NCI-H2107 treated with DMSO at 0.1 percent for 48 hours (cell line): ENCODE measurements around the gene EMD.
A peak's percentile ranks its signal among the peaks of the same experiment; 100 is the strongest.

Experiments
- DNase-seq: peaks from one replicate; lab custom pipeline; 2025; ENCODE audit not compliant: unreplicated experiment; lab: John Stamatoyannopoulos, UW

EMD gene

DNA sequence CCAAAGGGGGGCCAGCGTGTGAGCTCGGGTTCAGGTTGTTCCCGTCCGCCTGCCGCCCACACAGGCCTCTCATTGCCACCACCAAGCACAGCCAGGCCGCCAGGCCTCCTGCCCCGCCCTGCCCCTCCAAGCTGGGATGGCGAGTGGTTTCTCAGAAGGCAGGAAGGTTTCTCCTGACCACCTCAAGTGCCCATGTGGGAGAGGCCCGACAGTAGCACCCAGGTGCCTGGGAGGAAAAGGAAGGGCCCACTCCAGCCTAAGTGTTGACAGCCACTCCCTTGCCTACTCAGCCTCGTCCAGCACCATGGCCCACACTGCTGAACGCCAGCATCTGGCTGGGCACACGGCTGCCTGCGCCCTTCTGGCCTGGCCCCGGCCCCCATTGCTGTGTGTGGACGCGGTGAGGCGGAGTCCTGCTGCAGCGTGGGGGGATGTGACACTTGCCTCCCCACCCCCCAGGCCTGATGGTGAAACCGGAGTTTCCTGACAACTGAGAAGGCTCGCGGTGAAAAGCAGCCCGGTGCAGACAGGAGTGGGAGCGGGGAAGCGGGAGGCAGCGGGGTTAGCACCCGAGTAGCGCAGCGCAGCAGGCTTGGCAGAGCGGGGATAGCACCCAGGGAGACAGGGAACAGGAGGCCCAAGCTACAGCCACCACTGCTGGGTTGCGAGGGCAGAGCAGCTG is 23.9 kb upstream of the EMD start:
- DNase-seq: no peak

DNA sequence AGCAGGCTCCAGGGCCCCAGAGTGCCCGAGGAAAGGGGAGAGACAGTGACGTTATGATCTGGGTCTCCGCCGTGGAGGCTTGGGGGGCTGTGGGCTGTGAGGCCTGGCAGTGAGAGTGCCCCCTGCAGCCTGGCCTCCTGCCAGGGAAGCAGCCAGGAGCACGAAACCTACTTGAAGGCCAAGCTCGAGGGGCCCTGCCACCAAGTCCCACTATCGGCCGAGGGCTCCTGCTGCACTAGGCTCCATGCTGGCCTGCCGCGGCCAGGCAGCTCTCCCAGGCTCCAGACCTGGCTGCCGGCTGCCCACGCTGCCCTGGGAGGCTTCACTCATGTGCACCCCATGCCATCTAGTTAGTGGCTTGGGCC is 23.3 kb upstream of the EMD start:
- DNase-seq: no peak

DNA sequence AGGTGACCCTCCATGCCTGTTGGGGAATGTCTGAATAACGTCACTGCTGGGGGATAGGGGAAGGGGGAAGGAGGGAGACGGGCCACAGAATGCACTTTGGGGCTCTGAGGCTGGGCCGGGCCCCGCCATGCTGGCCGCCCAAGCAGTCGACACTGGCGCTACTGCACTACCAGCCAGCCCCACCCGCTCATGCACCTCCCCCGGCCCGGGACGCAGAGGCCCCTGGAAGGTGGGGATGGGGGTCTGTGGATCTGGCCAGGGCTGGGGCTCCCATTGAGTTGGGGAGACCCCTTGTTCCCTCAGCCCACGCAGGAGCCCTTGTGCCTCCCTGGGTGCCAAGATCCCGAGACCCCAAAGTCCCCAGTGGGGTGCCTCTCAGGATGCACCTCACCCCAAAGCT is 22.5 kb upstream of the EMD start:
- no peak for DNase-seq

DNA sequence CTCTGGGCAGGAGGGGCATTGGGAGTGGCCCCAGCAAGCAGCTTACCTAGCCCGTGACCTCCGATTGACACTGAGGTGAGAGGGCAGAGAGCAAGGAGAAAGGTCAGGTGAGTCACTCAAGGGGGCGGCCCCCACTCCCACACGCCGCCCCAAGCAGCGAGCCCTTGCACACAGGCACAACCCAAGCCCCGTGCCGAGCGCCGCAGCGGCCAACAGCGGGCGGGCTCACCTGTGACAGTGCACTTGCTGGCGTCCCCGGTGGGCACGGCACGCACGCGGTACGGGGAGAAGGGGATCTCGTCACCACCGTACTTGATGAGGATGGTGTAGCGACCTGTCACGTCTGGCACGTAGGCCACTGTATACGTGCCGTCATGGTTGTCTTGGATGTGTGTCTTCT is 21.9 kb upstream of the EMD start:
- no peak for DNase-seq

DNA sequence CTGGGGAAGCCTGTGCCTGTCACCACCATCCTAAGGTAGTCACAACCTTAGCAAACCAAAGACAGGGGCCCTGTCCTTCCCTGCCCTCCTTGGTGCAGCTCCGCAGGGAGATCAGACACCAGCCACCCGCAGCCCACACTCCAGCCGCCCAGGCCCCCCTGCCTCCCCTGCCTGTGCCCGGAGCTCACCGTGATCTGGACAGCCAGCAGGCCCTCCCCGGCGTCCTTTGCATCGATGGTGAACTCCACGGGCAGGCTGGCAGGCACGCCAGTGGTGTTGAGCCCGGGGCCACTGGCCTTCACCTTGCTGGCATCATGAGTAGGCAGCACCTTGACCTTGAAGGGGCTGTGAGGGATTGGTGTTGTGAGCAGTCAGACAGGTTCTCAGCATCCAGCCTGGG is 21.1 kb upstream of the EMD start:
- DNase-seq: no peak

DNA sequence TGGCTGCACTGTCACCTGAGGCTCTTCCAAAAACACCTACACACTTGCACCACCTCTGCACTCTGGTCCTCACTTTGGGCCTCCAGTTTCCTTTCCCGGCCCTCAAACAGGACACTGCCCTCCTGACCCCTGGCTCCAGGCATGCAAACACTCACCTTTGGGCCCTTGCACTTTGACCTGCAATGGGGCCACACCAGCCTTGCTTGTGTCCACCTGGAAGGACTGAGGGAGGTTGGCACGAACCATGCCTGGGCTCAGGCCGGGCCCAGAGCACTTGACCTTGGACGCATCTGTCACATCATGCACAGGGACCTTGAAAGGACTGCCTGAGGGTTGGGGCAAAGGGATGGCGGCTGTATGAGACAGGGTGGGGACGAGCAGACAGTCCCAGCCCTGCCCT is 20.3 kb upstream of the EMD start:
- no peak for DNase-seq

DNA sequence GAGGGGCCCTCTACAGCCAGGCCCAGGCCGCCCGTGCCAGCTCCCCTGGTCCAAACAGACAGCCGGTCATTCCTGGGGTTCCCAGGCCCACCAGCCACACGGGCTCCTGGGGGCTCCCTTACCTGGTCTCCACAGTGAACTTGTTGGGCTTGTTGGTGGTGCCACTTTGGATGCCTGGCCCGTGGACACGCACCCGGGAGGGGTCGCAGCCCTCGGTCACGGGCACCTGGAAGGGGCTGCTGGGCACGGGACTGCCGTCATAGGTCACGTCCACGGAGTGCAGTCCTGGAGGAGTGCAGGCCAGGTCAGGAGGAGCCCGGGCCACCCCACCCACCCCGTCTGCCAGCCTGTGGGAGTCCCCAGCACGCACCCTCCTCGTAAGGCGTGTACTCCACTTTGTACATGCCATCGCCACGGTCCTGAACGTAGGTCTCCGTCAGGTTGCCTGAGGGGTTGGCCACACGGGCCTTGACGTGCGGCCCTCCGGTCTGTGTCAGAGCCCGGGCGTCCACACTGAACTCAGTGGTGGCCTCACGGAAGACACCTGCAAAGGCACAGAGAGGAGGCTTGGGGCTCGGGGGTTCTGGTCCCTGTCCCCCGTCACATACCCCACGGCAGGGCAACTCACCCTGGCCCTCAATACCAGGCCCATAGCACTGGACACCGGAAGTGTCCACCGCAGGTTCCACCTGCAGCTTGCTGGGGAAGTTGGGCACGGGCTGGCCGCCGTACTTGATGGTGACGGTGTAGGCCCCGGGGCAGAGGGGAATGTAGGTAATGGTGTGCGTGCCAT is 19.5 kb upstream of the EMD start:
- no peak for DNase-seq

DNA sequence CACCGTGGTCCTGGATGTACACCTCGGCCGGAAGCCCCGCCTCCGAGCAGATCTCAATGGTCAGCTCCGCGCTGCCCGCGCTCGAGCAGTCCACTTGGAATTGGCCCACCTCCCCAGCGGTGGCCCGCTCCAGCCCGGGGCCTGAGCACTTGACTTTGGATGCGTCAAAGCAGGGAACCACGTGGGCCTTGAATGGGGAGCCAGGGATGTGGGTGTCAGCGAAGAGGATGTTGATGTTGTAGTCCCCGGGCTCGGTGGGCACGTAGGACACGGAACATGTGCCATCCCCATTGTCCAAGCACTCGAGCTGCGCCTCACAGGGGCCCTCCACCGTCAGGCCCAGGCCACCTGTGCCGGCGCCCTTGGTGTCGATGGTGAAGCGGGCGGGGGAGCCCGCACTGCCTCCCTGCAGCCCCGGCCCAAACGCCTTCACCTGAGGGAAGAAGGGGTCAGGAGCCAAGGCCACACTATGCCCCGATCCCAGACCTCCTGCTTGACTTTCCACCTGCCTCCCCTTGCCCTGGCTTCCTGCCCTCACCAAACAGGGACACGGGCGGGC is 18.9 kb upstream of the EMD start:
- no peak for DNase-seq

DNA sequence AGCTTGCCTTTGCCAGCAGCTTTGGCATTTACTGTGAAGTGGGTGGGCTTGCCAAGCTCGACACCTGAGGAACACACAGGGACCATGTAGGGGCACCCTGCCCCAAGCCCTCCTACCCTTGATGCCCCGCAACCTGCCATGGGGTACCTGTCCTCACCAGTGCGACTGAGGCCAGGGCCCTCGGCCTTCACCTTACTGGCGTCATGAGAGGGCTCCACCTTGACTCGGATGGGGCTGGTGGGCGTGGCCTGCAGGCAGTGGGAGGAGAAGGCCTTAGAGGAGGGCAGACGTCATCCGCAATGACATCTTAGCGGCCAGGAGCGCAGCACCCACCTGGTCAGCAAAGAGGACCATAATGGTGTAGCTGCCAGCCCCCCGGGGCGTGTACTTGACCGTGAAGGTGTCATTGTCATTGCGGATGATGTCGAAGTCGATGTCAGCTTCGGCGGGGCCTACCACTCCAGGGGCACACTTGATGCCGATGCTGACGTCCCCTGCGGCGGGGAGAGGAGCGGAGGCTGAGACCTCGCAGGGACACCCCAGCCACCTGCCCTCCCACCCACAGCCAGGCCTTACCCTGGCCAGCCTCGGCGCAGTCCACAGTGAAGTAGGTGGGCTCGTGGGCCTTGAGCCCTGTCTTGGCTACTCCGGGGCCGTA is 16.9 kb upstream of the EMD start:
- no peak for DNase-seq

DNA sequence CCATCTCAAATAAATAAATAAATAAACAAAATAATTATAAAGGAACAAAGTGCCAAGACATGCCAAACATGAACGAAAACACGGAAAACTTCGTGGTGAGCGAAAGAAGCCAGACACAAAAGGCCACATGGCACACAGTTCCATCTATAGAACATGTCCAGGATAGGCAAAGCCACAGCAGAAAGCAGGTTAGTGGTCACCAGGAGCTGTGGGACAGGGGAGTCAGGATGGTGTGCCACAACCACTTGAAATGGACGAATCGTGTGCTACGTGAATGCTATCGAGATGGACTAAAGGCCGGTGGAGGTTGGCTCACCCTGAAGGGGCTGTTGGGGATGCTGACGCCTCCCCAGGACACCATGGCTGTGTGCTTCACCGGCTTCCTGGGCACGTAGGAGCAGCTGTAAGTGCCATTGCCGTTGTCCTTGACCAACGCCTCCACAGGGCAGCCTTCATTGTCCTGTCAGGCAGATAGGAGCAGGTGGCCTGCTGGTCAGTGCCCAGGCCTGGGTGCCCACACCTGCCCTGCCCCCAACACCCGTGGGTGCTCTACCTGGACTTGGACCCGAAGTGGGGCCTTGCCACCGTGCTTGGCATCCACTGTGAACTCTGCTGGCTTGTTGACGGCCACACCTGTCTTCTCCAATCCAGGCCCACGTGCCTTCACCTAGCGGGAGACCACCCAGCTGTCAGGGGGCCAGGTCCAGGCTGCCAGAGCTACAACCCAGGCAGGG is 15.2 kb upstream of the EMD start:
- DNase-seq: no peak

DNA sequence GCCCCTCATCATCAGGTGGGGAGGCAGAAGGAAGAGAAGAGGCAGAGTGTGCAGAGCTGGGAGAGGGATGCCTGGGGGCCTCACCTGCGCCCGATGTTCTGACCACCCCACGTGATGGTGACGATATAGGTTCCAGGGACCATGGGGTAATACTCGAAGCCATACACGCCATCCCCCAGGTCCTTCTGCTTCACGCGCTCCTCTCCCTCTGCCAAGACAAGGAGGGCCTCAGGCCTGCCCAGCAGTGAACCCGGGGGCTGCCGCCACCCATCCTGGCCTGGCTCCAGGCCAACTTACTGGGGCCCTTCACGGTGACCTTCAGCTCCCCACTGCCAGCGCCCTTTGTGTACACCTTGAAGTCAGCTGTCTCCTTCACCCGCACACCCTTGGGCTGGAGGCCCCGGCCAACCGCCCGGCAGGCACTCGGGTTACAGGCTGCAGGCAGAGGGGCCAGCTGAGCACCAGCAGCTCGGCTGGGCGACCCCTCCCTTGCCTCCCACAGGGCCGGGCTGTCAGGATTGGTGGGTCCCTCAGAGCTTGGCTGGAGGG is 14.0 kb upstream of the EMD start:
- DNase-seq: no peak

DNA sequence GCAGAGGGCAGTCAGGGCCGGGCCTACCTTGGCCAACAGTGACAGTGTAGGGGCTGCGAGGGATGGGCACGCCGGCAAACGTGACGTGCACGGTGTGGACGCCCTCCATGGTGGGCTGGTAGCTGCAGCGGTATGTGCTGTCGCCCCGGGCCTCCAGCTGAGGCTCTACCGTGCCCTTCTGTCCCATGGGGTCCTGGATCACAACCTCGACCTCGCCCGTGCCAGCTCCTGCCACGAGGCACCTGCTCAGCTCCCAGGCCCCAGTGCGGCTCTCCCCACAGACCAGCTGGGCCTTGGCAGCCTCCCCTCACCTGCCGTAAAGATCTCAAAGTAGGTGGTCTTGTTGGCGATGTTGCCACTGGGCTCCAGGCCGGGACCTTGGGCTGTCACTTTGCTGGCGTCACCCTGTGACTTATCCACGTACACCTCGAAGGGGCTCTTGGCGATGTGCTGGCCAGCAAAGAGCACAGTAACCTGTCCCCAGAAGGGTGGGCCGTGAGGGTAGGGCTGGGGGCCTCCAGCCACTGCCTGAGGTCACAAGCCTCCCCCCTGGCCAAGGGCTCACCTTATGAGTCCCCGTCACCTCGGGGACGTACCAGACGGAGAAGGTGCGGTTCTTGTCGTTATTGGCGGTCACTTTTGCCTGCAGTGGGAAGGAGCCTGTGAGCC is 13.0 kb upstream of the EMD start:
- no peak for DNase-seq

DNA sequence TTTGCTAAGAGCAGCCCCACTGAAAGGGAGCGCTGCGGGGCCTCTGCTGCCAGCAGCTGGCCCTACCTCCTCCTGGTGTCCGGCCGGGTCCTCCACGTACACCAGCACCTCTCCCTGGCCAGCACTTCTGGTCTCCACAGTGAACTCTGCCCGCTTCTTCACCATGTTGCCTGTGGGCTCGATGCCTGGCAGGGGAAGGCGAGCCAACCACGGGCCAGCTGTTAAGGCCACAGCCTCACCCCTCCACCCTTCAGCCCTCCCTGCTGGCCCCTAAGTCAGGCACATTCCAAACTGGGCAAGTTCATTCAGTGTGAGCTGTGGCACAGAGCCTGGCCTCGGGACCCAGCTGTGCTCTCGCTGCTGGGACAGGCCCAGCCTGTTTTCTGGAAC is 12.4 kb upstream of the EMD start:
- no peak for DNase-seq

DNA sequence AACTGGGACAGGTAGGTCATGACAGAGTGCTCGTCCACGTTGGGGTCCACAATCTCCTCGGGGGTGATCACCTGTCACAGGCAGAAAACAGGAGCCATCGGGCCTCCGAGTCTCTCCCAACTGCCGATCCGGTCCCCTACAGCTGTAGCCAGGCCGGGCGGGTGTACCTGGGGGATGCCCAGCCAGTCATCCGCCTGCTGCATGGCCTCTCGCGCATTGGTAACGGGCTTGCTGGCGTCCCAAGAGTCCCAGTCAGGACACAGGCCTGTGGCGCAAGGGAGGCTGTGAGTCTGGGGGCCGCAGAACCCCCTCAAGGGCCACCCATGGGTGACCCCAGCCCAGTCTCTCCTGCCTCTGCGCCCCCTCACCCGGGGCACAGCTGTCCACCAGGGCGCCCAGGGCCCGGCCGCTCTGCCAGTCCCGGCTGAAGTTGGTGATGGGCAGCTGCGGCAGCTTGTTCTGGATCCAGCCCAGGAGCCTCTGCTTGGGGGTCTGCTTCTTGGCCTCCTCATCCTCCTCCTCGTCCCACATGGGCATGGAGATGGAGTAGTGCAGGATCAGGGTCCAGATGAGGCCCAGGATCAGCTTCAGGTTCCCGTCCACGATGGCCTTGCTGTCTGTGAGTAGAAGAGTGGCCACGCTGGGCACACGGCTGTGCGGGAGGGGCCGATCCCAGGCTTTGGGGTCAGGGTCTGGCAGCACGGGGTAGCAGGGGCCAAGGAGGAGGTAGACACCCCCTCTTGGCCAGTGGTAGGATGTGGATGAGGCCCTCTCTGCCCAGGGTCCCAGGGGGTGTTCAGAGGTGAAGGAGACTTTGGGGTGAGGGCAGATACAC is 11.4 kb upstream of the EMD start:
- DNase-seq: no peak

DNA sequence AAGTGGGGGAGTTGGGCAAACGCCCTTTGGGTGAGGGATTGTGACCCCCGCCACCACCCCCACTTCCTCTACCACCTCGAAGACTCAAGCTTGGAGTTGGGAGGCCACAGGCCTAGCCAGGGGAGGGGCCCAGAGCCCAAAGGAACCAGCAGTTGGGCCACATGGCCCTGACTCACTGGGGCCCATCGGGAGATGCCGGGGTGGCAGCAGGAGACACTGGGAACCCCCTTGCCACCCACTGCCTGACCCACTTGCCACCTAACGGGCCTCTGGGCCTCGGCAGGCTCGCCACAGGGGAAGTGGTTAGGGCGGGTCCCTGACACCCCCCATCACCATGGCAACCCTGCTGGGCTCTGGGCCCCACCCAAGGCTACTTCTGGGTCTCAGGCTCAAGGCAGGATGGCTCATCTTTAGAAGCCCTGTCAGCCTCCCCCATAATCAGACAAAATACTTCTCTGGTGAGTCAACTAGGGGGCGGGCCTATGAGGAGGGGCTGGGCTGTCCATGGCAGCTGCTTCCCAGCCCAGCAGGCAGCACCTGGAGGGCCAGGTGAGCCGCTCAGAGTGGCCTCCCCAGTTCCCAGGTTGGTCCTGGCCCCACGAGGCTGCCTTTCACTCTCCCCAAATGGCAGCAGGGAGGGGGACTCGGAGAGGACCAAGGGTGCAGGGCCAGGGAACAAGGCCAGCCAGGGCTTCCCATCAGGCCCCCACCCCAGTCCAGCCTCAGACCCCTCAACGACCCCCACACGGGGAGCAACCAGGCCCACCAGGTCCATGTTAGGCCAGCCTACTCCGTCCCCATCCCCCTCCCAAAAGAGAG is 10.3 kb upstream of the EMD start:
- DNase-seq: peak; percentile 53

DNA sequence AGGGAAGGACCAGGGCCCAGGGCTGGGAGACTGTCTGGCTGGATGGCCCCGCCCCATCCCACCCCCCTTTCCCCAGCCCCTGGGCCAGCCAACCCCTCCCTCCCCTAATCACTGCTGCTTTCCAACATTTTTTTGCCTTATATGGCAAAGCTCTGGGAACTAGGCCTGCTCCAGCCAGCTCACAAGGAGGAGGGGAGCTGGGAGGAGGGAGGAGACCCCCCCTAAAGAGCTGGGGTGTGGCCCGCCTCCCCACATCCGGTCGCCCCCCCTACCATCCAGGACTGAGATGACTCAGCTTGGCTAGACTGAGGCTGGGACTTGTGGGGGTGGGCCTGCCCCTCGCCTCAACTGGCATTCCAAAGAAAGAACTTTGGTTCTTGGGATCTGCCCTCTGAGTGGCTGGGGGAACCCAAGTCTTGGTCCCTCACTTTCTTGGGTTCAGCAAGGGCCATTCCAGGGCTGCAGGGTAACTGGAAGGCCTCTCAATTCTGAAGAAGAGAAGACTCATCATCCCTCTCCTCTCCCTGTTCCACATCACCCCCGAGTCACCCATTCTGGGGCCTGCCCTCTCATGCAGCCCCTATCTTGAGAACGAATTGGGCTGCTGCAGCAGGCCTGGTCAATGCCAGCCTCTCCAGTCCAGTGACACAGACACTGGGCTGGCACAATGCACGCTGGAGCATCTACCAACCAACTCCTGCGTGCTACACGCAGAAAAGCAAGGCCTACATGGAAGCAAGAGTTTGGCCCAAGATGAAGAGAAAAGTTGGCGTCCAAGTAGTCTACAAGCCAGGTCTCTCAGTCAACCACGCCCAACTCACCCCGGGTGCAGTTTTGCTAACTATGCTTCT is 9.4 kb upstream of the EMD start:
- DNase-seq: peak; percentile 16

DNA sequence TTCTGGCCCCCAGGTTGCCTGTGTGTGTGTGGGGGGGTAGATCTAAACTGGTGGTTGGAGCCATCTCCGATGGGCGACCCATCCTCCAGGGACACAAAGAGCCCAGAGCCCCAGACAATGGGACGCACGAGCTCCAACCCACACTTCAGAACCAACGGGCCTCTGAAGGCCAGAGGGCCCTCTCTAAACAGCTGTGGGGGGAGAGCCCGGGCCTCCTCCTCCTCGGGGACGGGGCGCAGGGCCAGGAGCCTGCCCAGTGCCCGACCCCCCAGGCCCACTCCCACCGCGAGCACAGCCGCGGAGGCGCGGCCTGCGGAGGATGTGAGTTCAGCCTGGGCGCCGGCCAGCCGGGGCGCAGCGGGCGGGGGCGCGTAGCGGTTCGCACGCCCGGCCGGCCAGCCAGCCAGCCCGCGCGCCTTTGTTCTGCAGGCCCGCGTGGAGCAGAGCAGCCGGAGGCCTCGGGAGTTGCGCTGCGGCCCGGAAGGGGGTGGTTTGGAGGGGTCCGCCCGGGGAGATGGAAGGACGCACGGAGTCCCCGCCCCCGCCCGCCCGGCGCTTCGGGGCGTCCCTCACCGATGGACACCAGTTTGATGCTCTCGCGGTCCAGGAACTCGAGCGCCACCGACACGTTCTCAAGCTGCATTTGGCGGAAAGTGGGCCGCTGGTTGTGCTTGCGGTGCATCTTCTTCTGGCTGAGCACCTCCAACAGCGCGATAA is 8.6 kb upstream of the EMD start:
- DNase-seq: no peak
